Stomach (tissue), 9 donors: ENCODE results near the gene NME7. TPM values are rescaled to one million over a fixed set of nuclear protein-coding genes. Genes with fewer than 3 reads are reported as not detected.
A peak's percentile ranks its signal among the peaks of the same experiment; 100 is the strongest.

ENCODE experiments used
- DNase-seq, 2 donors: peaks; one replicate each; pipeline versions ENCODE4 v3.0.0 to v3.0.0-alpha.2; 2013 to 2019
- H3K27ac ChIP-seq, 5 donors: fragments of 200-600 bp in 4 of 5; sonication (generic) in 4 of 5; one replicate each; pipeline ENCODE4 v1.5.1; 2013 to 2019; ENCODE audit warnings: mild to moderate bottlenecking in 1 of 5, moderate library complexity in 1 of 5
- H3K27me3 ChIP-seq, 3 donors: fragments of 200-600 bp; sonication (generic); one replicate each; pipeline ENCODE4 v1.5.1; 2017 to 2019; ENCODE audit warnings: mixed run types in 1 of 3
- H3K36me3 ChIP-seq, 4 donors: fragments of 200-600 bp; sonication (generic); 1 replicate in 3 of 4; 2 replicates in 1 of 4; pipeline ENCODE4 v1.5.1; 2016 to 2019
- H3K4me1 ChIP-seq, 4 donors: fragments of 200-600 bp; sonication (generic); one replicate each; pipeline ENCODE4 v1.5.1; 2016 to 2019
- H3K4me3 ChIP-seq, 4 donors: fragments of 200-600 bp; sonication (generic) in 3 of 4; one replicate each; pipeline ENCODE4 v1.5.1; 2016 to 2019; ENCODE audit warnings: mild to moderate bottlenecking in 1 of 4
- H3K9me3 ChIP-seq, 4 donors: fragments of 200-600 bp; sonication (generic); one replicate each; pipeline ENCODE4 v1.5.1; 2016 to 2019
- CTCF ChIP-seq, 7 experiments: fragments of 450-650 bp in 4 of 7; fragments of 200-600 bp in 3 of 7; sonication (generic) in 3 of 7; IDR thresholded peaks; one replicate each; pipeline ENCODE4 v1.5.1; 2016 to 2019; ENCODE audit warnings: antibody characterized with exemption in 7 of 7, control low read depth in 2 of 7, mild to moderate bottlenecking in 1 of 7
- EP300 ChIP-seq: sonication (generic); formaldehyde crosslinking; IDR thresholded peaks from one replicate; pipeline ENCODE4 v1.6.1; 2017; ENCODE audit warnings: antibody characterized with exemption
- POLR2A ChIP-seq, 4 donors: fragments of 450-650 bp; IDR thresholded peaks; one replicate each; pipeline ENCODE4 v1.6.1; 2016; ENCODE audit warnings: antibody characterized with exemption in 4 of 4, control low read depth in 2 of 4, mild to moderate bottlenecking in 1 of 4, moderate library complexity in 1 of 4
- POLR2AphosphoS5 ChIP-seq, 3 donors: sonication (generic); formaldehyde crosslinking; IDR thresholded peaks; one replicate each; pipeline ENCODE4 v1.6.1; 2016; ENCODE audit warnings: antibody characterized with exemption in 3 of 3
- WGBS, 5 donors: extraction: QIAGEN DNeasy Blood & Tissue Kit in 3 of 5; methylation state at CpG; one replicate each; pipeline versions ENCODE4 v1.1.5 to v1.1.7; 2013 to 2018; 5-methylcytosine and 5-hydroxymethylcytosine counted together
- intact Hi-C: fragments of 100-400 bp; cut with DNase I; formaldehyde crosslinking; loops from one replicate; pipeline ENCODE4 v1.15.1; 2023; ENCODE audit warnings: low total_unique reads
- polyA plus RNA-seq, 3 donors: library from polyadenylated mRNA; stranded (reverse); fragments of 200-250 nt; gene quantifications; one replicate each; pipeline ENCODE4 v1.2.3, GENCODE V29; 2013
- total RNA-seq, 5 donors: library from RNA; depleted of rRNA; stranded (reverse); fragments of >200 nt; gene quantifications; one replicate each; pipeline versions ENCODE4 v1.1.0 to v1.2.3, GENCODE V29; 2014 to 2016
- donor health status: healthy with polysubstance abuse.
- donor health status: Bipolar disorder and iron deficiency.
- donor health status: healthy.

Gene NME7
- total and polyA plus RNA-seq, 8 donors, result 7.6 to 44.3 (median 8.2) TPM; not detected in 1

- H3K27ac ChIP-seq, result peak overlapping the region; percentile 79 to 98 (median 94)
- H3K36me3 ChIP-seq, result no peaks in the 10 kb centered on the region
- DNase-seq, result peak in 1 of 2 donors; percentile 84
- peak overlapping the region; percentile 7 to 27 (median 17) for H3K4me3 ChIP-seq
- intact Hi-C loops, result no loop called here
- no peaks in the 10 kb centered on the region for H3K9me3 ChIP-seq
- 14 to 33% (median 23%) methylated on average over 4 of the region's 4 CpGs for WGBS, 5 donors
- no peak for TF ChIP-seq POLR2A (IDR thresholded peaks at IDR 0.05)
- peak in 1 of 3 donors; percentile 40 for TF ChIP-seq POLR2AphosphoS5 (IDR thresholded peaks at IDR 0.05)
- H3K27me3 ChIP-seq, result no peaks in the 10 kb centered on the region
- peaks cover 31 to 54% (median 48%) of the 10 kb centered on the region in 4 donors for H3K4me1 ChIP-seq
Measured at GRCh38 chr1:169102567-169102966, 265.0 kb downstream of the NME7 start.

GRCh38 chr1:169100651-169101088 lies 266.9 kb downstream of the NME7 start:
- H3K27me3 ChIP-seq, result no peaks in the 10 kb centered on the region
- no peak overlapping the region for H3K4me3 ChIP-seq
- H3K36me3 ChIP-seq, result no peaks in the 10 kb centered on the region
- DNase-seq, result no peak
- peak overlapping the region; percentile 91 to 98 (median 94) for H3K27ac ChIP-seq
- intact Hi-C loops, result no loop called here
- TF ChIP-seq POLR2AphosphoS5 (IDR thresholded peaks at IDR 0.05) (peak in 2 of 3 donors; percentile 40 to 77), CTCF (IDR thresholded peaks at IDR 0.05) (no peak)
- WGBS, 5 donors, result 30 to 65% (median 44%) methylated on average over 3 of the region's 3 CpGs
- peaks cover 31 to 53% (median 46%) of the 10 kb centered on the region in 4 donors for H3K4me1 ChIP-seq
- no peaks in the 10 kb centered on the region for H3K9me3 ChIP-seq

- peak in 1 of 2 donors; percentile 73 for DNase-seq
- no peaks in the 10 kb centered on the region for H3K9me3 ChIP-seq
- peaks cover 27 to 48% (median 42%) of the 10 kb centered on the region in 4 donors for H3K4me1 ChIP-seq
- H3K4me3 ChIP-seq, result no peak overlapping the region
- WGBS, 5 donors, result 18 to 63% (median 42%) methylated on average over 1 of the region's 1 CpG
- intact Hi-C loops, result no loop called here
- no peaks in the 10 kb centered on the region for H3K36me3 ChIP-seq
- peak overlapping the region; percentile 91 to 98 (median 94) for H3K27ac ChIP-seq
- no peaks in the 10 kb centered on the region for H3K27me3 ChIP-seq
- TF ChIP-seq POLR2A (IDR thresholded peaks at IDR 0.05) (no peak), POLR2AphosphoS5 (IDR thresholded peaks at IDR 0.05) (peak in 2 of 3 donors; percentile 62 to 77)
Measured at GRCh38 chr1:169100208-169100607, 267.4 kb downstream of the NME7 start.

GRCh38 chr1:169099561-169099960 lies 268.0 kb downstream of the NME7 start:
- H3K4me3 ChIP-seq, result no peak overlapping the region
- no peak for TF ChIP-seq POLR2A (IDR thresholded peaks at IDR 0.05)
- no peak for TF ChIP-seq CTCF (IDR thresholded peaks at IDR 0.05)
- no peak for TF ChIP-seq EP300
- TF ChIP-seq POLR2AphosphoS5 (IDR thresholded peaks at IDR 0.05), result no peak
- H3K27me3 ChIP-seq, result no peaks in the 10 kb centered on the region
- intact Hi-C loops, result no loop called here
- no peaks in the 10 kb centered on the region for H3K36me3 ChIP-seq
- peak overlapping the region in 3 of 5 donors; percentile 94 to 98 (median 94) for H3K27ac ChIP-seq
- no peak for DNase-seq
- H3K9me3 ChIP-seq, result no peaks in the 10 kb centered on the region
- H3K4me1 ChIP-seq, result peaks cover 20 to 42% (median 35%) of the 10 kb centered on the region in 4 donors
- 66 to 84% (median 81%) methylated on average over 2 of the region's 2 CpGs for WGBS, 5 donors

GRCh38 chr1:169098380-169098779 lies 269.2 kb downstream of the NME7 start:
- Histone ChIP-seq H3K27ac (no peak overlapping the region), H3K4me3 (no peak overlapping the region), H3K27me3 (no peaks in the 10 kb centered on the region), H3K4me1 (peaks cover 10 to 32% (median 25%) of the 10 kb centered on the region in 4 donors), H3K36me3 (no peaks in the 10 kb centered on the region), H3K9me3 (no peaks in the 10 kb centered on the region)
- intact Hi-C loops, result no loop called here
- WGBS, 5 donors, result 81 to 93% (median 87%) methylated on average over 1 of the region's 1 CpG
- no peak for TF ChIP-seq EP300
- no peak for TF ChIP-seq POLR2AphosphoS5 (IDR thresholded peaks at IDR 0.05)
- no peak for TF ChIP-seq CTCF (IDR thresholded peaks at IDR 0.05)
- no peak for DNase-seq
